DOHH2 (cell line): Measurements from ENCODE around the gene ZBTB8A.

Experiments
- H3F3A ChIP-seq: fragments of 200-600 bp; sonication (generic), shearing (Covaris generic); 2 replicates; pipeline ENCODE4 v1.6.0; 2016; ENCODE audit warnings: antibody characterized with exemption, mild to moderate bottlenecking; ENCODE audit not compliant: control insufficient read depth, insufficient read depth
- H3K27ac ChIP-seq: fragments of 200-600 bp; sonication (generic); 2 replicates; pipeline ENCODE4 v1.5.1; 2014; ENCODE audit warnings: low read depth, mild to moderate bottlenecking, low read length, moderate library complexity
- H3K27me3 ChIP-seq: fragments of 200-600 bp; sonication (generic); 2 replicates; pipeline ENCODE4 v1.6.1; 2014; ENCODE audit warnings: mild to moderate bottlenecking, low read length, mixed read lengths; ENCODE audit not compliant: control insufficient read depth
- H3K36me3 ChIP-seq: fragments of 200-600 bp; sonication (generic); 2 replicates; pipeline ENCODE4 v1.6.1; 2014; ENCODE audit warnings: mild to moderate bottlenecking, low read length, moderate library complexity, mixed read lengths; ENCODE audit not compliant: control insufficient read depth
- H3K4me1 ChIP-seq: fragments of 200-600 bp; sonication (generic); 2 replicates; pipeline ENCODE4 v1.6.1; 2014; ENCODE audit warnings: mild to moderate bottlenecking, low read length, mixed read lengths; ENCODE audit not compliant: control insufficient read depth
- H3K4me2 ChIP-seq: fragments of 200-600 bp; sonication (generic); 2 replicates; pipeline ENCODE4 v1.6.0; 2014; ENCODE audit warnings: mild to moderate bottlenecking, low read length, moderate library complexity
- H3K4me3 ChIP-seq: fragments of 200-600 bp; sonication (generic); 2 replicates; pipeline ENCODE4 v1.5.1; 2014; ENCODE audit warnings: mild to moderate bottlenecking, low read length, mixed read lengths
- H3K79me2 ChIP-seq: fragments of 200-600 bp; sonication (generic); 2 replicates; pipeline ENCODE4 v1.6.1; 2014; ENCODE audit warnings: mild to moderate bottlenecking, low read length, mixed read lengths; ENCODE audit not compliant: control insufficient read depth
- H3K9me2 ChIP-seq: fragments of 200-600 bp; sonication (generic); replicated peaks from 2 replicates; pipeline ENCODE4 v1.6.1; 2014; ENCODE audit warnings: mild to moderate bottlenecking, low read length, mixed read lengths; ENCODE audit not compliant: control insufficient read depth
- H3K9me3 ChIP-seq: fragments of 200-600 bp; sonication (generic); 2 replicates; pipeline ENCODE4 v1.6.1; 2014; ENCODE audit warnings: antibody characterized with exemption, low read length, mixed read lengths; ENCODE audit not compliant: control insufficient read depth, insufficient read depth
- H4K20me1 ChIP-seq: fragments of 200-600 bp; sonication (generic); 2 replicates; pipeline ENCODE4 v1.6.0; 2014; ENCODE audit warnings: low read depth, mild to moderate bottlenecking, antibody characterized with exemption, low read length, moderate library complexity; ENCODE audit not compliant: control insufficient read depth, insufficient read depth
- EZH2phosphoT487 ChIP-seq: fragments of 200-600 bp; sonication (generic); IDR thresholded peaks from 2 replicates; pipeline ENCODE4 v1.6.1; 2017; ENCODE audit warnings: borderline replicate concordance, mild to moderate bottlenecking, antibody characterized with exemption, low read length, moderate library complexity, mixed read lengths
- TF ChIP-seq, protein P1 (sequence below): fragments of 200-600 bp; sonication (generic); IDR thresholded peaks from one replicate; pipeline ENCODE4 v1.5.1; 2014; ENCODE audit warnings: antibody characterized with exemption, mild to moderate bottlenecking, low read depth, low read length; ENCODE audit not compliant: poor library complexity, severe bottlenecking

The ZBTB8A gene

GRCh38 chr1:32600034-32600433 is 60.8 kb downstream of the ZBTB8A start:
- no peak overlapping the region for H3K27ac ChIP-seq
- no peaks in the 10 kb centered on the region for H3K9me2 ChIP-seq
- H3K36me3 ChIP-seq, result no peaks in the 10 kb centered on the region
- H3K4me3 ChIP-seq, result no peak overlapping the region
- H3K9me3 ChIP-seq, result no peaks in the 10 kb centered on the region
- no peaks in the 10 kb centered on the region for H4K20me1 ChIP-seq
- H3K79me2 ChIP-seq, result no peaks in the 10 kb centered on the region
- no peak overlapping the region for H3K4me2 ChIP-seq
- no peaks in the 10 kb centered on the region for H3K27me3 ChIP-seq
- no peaks in the 10 kb centered on the region; the same call in 1 of the 2 replicates for H3K4me1 ChIP-seq
- no peak for TF ChIP-seq EZH2phosphoT487
- TF ChIP-seq, protein P1, sequence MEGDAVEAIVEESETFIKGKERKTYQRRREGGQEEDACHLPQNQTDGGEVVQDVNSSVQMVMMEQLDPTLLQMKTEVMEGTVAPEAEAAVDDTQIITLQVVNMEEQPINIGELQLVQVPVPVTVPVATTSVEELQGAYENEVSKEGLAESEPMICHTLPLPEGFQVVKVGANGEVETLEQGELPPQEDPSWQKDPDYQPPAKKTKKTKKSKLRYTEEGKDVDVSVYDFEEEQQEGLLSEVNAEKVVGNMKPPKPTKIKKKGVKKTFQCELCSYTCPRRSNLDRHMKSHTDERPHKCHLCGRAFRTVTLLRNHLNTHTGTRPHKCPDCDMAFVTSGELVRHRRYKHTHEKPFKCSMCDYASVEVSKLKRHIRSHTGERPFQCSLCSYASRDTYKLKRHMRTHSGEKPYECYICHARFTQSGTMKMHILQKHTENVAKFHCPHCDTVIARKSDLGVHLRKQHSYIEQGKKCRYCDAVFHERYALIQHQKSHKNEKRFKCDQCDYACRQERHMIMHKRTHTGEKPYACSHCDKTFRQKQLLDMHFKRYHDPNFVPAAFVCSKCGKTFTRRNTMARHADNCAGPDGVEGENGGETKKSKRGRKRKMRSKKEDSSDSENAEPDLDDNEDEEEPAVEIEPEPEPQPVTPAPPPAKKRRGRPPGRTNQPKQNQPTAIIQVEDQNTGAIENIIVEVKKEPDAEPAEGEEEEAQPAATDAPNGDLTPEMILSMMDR, result no peak
- no peaks in the 10 kb centered on the region for H3F3A ChIP-seq

DNA sequence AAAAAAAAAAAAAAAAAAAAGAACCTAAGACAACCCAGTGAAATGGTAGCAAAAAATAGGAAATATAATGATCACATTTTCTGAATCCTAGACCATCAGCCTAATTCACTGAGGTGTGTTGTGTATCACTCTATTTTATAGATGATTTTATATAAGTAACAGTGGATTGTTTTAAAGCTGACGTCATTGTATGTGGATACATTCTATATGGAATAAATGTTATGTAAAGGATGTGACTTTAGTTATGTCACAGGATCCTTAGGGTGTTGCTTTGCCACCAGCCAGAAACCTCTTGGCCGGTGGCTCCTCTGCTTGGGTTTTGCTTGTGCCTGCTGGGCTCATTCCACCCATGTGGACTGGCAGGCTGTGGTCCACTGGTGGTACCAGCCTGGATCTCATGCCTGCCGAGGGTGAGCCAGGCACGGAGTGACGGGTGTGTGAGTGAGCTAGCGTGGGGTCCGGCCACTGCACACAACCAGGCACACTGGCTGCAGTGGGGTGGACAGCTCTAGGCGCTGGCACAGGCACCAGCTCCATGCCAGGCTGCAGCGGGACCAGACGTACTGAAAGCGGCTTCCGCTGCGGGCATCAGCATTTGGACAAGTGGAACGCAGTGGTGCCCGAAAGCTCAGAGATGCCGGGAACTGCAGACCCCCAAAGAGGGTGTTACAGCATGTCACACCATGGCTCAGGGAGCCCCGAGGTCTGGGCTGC is 66.6 kb downstream of the ZBTB8A start:
- no peak overlapping the region for H3K4me3 ChIP-seq
- H4K20me1 ChIP-seq, result no peaks in the 10 kb centered on the region
- H3K27ac ChIP-seq, result no peak overlapping the region
- H3K79me2 ChIP-seq, result no peaks in the 10 kb centered on the region
- H3F3A ChIP-seq, result peaks cover 4% of the 10 kb centered on the region; the same call in 1 of the 2 replicates
- no peaks in the 10 kb centered on the region for H3K9me3 ChIP-seq
- H3K36me3 ChIP-seq, result no peaks in the 10 kb centered on the region
- H3K9me2 ChIP-seq, result no peaks in the 10 kb centered on the region
- no peaks in the 10 kb centered on the region for H3K27me3 ChIP-seq
- TF ChIP-seq, protein P1, result no peak
- TF ChIP-seq EZH2phosphoT487, result no peak
- no peaks in the 10 kb centered on the region for H3K4me1 ChIP-seq
- H3K4me2 ChIP-seq, result no peak overlapping the region

- Histone ChIP-seq H3K4me2 (no peak overlapping the region), H3K27me3 (no peaks in the 10 kb centered on the region), H3K79me2 (no peaks in the 10 kb centered on the region), H4K20me1 (no peaks in the 10 kb centered on the region), H3K36me3 (no peaks in the 10 kb centered on the region), H3K9me3 (no peaks in the 10 kb centered on the region), H3F3A (peaks cover 4% of the 10 kb centered on the region; the same call in 1 of the 2 replicates), H3K4me3 (no peak overlapping the region), H3K4me1 (no peaks in the 10 kb centered on the region), H3K9me2 (no peaks in the 10 kb centered on the region), H3K27ac (no peak overlapping the region)
- TF ChIP-seq, protein P1, result no peak
- no peak for TF ChIP-seq EZH2phosphoT487
Measured at GRCh38 chr1:32606565-32607371, 67.5 kb downstream of the ZBTB8A start.
